Spleen (tissue), 11 donors: ENCODE measurements around the gene ANKRD6. TPM values are rescaled to one million over a fixed set of nuclear protein-coding genes. Genes with fewer than 3 reads are reported as not detected.

Experiments
- DNase-seq: peaks from one replicate; pipeline ENCODE4 v3.0.0-alpha.2; 2020
- H3K27ac ChIP-seq, 8 donors: fragments of 200-600 bp; sonication (generic) in 7 of 8; 1 replicate in 4 of 8; 2 replicates in 4 of 8; pipeline versions ENCODE4 v1.5.0 to v1.8.0; 2016 to 2021; ENCODE audit warnings: inconsistent platforms in 4 of 8, mild to moderate bottlenecking in 4 of 8, moderate library complexity in 1 of 8
- H3K27me3 ChIP-seq, 7 donors: fragments of 200-600 bp; sonication (generic) in 6 of 7; replicated peaks in 1 of 7; 1 replicate in 4 of 7; 2 replicates in 3 of 7; pipeline versions ENCODE4 v1.5.0 to v1.8.0; 2016 to 2021; ENCODE audit warnings: inconsistent platforms in 3 of 7, mild to moderate bottlenecking in 1 of 7
- H3K36me3 ChIP-seq, 6 donors: fragments of 200-600 bp; sonication (generic) in 5 of 6; 1 replicate in 4 of 6; 2 replicates in 2 of 6; pipeline versions ENCODE4 v1.5.0 to v1.8.0; 2016 to 2021; ENCODE audit warnings: inconsistent platforms in 2 of 6
- H3K4me1 ChIP-seq, 6 donors: fragments of 200-600 bp; sonication (generic) in 5 of 6; 1 replicate in 3 of 6; 2 replicates in 3 of 6; pipeline versions ENCODE4 v1.5.0 to v1.8.0; 2016 to 2021; ENCODE audit warnings: inconsistent platforms in 3 of 6
- H3K4me3 ChIP-seq, 8 donors: fragments of 200-600 bp; sonication (generic) in 7 of 8; 1 replicate in 4 of 8; 2 replicates in 4 of 8; pipeline versions ENCODE4 v1.5.0 to v1.8.0; 2016 to 2021; ENCODE audit warnings: inconsistent platforms in 4 of 8, mild to moderate bottlenecking in 4 of 8, moderate library complexity in 2 of 8
- H3K9me3 ChIP-seq, 8 donors: fragments of 200-600 bp; sonication (generic) in 7 of 8; 1 replicate in 4 of 8; 2 replicates in 4 of 8; pipeline versions ENCODE4 v1.5.0 to v1.8.0; 2016 to 2021; ENCODE audit warnings: inconsistent platforms in 4 of 8
- CTCF ChIP-seq, 11 experiments: fragments of 200-600 bp in 7 of 11; fragments of 450-650 bp in 4 of 11; sonication (generic) in 4 of 11; IDR thresholded peaks in 8 of 11; conservative IDR thresholded peaks in 3 of 11; 1 replicate in 7 of 11; 2 replicates in 4 of 11; pipeline versions ENCODE4 v1.4.0 to v1.8.0; 2016 to 2021; ENCODE audit warnings: antibody characterized with exemption in 11 of 11, inconsistent platforms in 4 of 11, mild to moderate bottlenecking in 1 of 11
- POLR2A ChIP-seq, 3 donors: fragments of 450-650 bp; IDR thresholded peaks; one replicate each; pipeline ENCODE4 v1.5.1; 2017; ENCODE audit warnings: antibody characterized with exemption in 3 of 3, mild to moderate bottlenecking in 1 of 3
- POLR2AphosphoS5 ChIP-seq, 3 donors: sonication (generic); formaldehyde crosslinking; IDR thresholded peaks; one replicate each; pipeline ENCODE4 v1.5.1; 2017; ENCODE audit warnings: antibody characterized with exemption in 3 of 3
- WGBS, 5 donors: extraction: QIAGEN DNeasy Blood & Tissue Kit in 3 of 5; methylation state at CpG; one replicate each; pipeline versions ENCODE4 v1.1.5 to v1.1.7; 2013 to 2018; 5-methylcytosine and 5-hydroxymethylcytosine counted together
- intact Hi-C: fragments of 100-400 bp; cut with DNase I; formaldehyde crosslinking; loops from one replicate; pipeline ENCODE4 v1.15.0; 2023; ENCODE audit warnings: low total_unique reads
- polyA plus RNA-seq, 3 donors: library from polyadenylated mRNA; stranded (reverse); fragments of 200-250 nt; gene quantifications; one replicate each; pipeline ENCODE4 v1.2.1, GENCODE V29; 2013
- total RNA-seq, 7 donors: library from RNA; depleted of rRNA in 3 of 7; stranded (reverse); fragments of >200 nt in 3 of 7; fragmentation: NEBNext Ultra II Directional in 4 of 7; extraction: Animal tissue kit (Norgen Biotek cat#: 25700) in 4 of 7; gene quantifications; one replicate each; pipeline versions ENCODE4 v1.1.0 to v1.2.1, GENCODE V29; 2016 to 2021
- donor health status: healthy with polysubstance abuse.
- donor health status: DM: no; HTN: no; CAD: no; lungs with moderate emphysema.
- donor health status: DM: no; HTN: no; CAD: no.
- donor health status: Bipolar disorder and iron deficiency.
- donor health status: healthy.
- donor health status: DM: no; HTN: no; CAD: no.
- donor health status: DM: yes; HTN: yes; CAD: no.

Gene ANKRD6
- total and polyA plus RNA-seq, 10 donors: 2.2 to 18.4 (median 7.7) TPM

DNA sequence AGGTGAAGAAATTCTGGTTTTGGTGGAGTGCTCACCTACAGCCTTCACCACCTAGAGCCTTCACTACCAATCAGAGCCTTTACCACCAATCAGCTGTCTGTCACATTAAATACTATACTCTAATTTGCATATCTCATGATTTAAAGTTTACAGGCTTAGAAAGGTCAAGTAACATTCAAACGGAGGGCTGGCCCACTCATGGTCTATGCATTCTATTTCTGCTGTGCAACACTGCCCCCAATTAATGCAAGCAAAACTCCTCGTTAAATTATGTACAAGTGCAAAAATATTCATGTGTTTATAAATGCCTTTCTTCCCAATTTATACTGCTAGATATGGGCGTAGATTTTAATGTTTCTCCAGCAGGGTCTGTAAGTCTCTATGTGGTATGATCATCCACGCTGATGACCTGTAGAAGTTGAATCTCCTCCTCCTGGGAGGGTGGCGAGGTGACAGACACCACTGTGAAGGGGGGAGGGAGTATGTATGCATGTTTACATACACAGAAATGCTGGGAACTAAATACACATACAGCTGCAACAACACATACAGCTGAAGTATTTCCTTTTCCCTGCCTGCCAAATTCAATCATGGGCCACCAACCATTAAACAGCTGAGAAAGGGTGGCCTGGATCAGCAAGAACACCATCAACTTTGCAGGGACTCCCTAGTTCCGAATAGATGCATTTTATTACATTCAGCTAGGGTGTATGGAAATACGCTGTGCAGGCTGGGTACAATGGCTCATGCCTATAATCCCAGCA, 34.0 kb upstream of the ANKRD6 start:
- no peaks in the 10 kb centered on the region for H3K36me3 ChIP-seq
- H3K27me3 ChIP-seq: no peaks in the 10 kb centered on the region
- intact Hi-C loops: no loop called here
- no peak for TF ChIP-seq CTCF (IDR thresholded peaks at IDR 0.05 in 8 of 11, conservative IDR thresholded peaks at IDR 0.05 in 3 of 11)
- TF ChIP-seq POLR2A (IDR thresholded peaks at IDR 0.05): no peak
- TF ChIP-seq POLR2AphosphoS5 (IDR thresholded peaks at IDR 0.05): no peak
- H3K27ac ChIP-seq: no peak overlapping the region
- no peak overlapping the region for H3K4me3 ChIP-seq
- H3K9me3 ChIP-seq: peaks cover 0 to 2% (median 0%) of the 10 kb centered on the region in 8 donors
- H3K4me1 ChIP-seq: peaks cover 0 to 19% (median 3%) of the 10 kb centered on the region in 6 donors
- no peak for DNase-seq
- 78 to 91% (median 85%) methylated on average over 7 of the region's 7 CpGs for whole genome bisulfite sequencing, 5 donors

DNA sequence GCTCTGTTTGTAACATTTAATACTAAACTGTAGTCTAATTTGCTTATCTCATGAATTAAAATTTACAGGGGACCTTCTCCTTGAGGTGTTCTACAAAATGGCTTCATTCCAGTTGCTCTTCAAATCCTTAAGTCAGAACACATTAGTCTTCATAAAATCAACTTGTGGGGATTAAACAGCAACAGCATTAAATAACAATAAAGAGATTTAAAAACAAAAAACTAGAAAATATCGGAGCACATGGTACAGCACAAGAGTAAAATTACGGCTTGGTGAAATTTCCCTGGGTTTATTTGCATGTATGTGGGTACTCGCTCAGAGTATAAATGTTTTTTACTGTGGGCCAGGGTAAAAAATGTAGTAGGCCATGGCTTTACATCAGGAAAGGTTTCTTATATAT, 32.9 kb upstream of the ANKRD6 start:
- H3K4me3 ChIP-seq: no peak overlapping the region
- H3K27ac ChIP-seq: no peak overlapping the region
- no peaks in the 10 kb centered on the region for H3K27me3 ChIP-seq
- H3K4me1 ChIP-seq: peaks cover 0 to 19% (median 3%) of the 10 kb centered on the region in 6 donors
- no peaks in the 10 kb centered on the region for H3K36me3 ChIP-seq
- intact Hi-C loops: no loop called here
- no peak for DNase-seq
- TF ChIP-seq POLR2A (IDR thresholded peaks at IDR 0.05) (no peak), CTCF (IDR thresholded peaks at IDR 0.05 in 8 of 11, conservative IDR thresholded peaks at IDR 0.05 in 3 of 11) (no peak), POLR2AphosphoS5 (IDR thresholded peaks at IDR 0.05) (no peak)
- 93 to 98% (median 95%) methylated on average over 3 of the region's 3 CpGs for WGBS, 5 donors
- H3K9me3 ChIP-seq: no peaks in the 10 kb centered on the region

GRCh38 chr6:89400912-89401399, 32.0 kb upstream of the ANKRD6 start:
- peaks cover 0 to 24% (median 3%) of the 10 kb centered on the region in 6 donors for H3K4me1 ChIP-seq
- no peaks in the 10 kb centered on the region for H3K36me3 ChIP-seq
- TF ChIP-seq POLR2A (IDR thresholded peaks at IDR 0.05): no peak
- TF ChIP-seq CTCF (IDR thresholded peaks at IDR 0.05 in 8 of 11, conservative IDR thresholded peaks at IDR 0.05 in 3 of 11): no peak
- TF ChIP-seq POLR2AphosphoS5 (IDR thresholded peaks at IDR 0.05): no peak
- H3K27me3 ChIP-seq: no peaks in the 10 kb centered on the region
- 44 to 74% (median 55%) methylated on average over 6 of the region's 6 CpGs for WGBS, 5 donors
- intact Hi-C loops: no loop called here
- peak overlapping the region in 1 of 8 donors; percentile 50 for H3K27ac ChIP-seq
- H3K9me3 ChIP-seq: no peaks in the 10 kb centered on the region
- DNase-seq: no peak
- no peak overlapping the region for H3K4me3 ChIP-seq

- no peak overlapping the region for H3K4me3 ChIP-seq
- DNase-seq: no peak
- 89 to 95% (median 92%) methylated on average over 6 of the region's 6 CpGs for WGBS, 5 donors
- H3K27ac ChIP-seq: no peak overlapping the region
- intact Hi-C loops: no loop called here
- H3K27me3 ChIP-seq: no peaks in the 10 kb centered on the region
- H3K9me3 ChIP-seq: no peaks in the 10 kb centered on the region
- H3K4me1 ChIP-seq: peaks cover 0 to 42% (median 3%) of the 10 kb centered on the region in 6 donors
- no peaks in the 10 kb centered on the region for H3K36me3 ChIP-seq
- TF ChIP-seq POLR2AphosphoS5 (IDR thresholded peaks at IDR 0.05): no peak
- TF ChIP-seq POLR2A (IDR thresholded peaks at IDR 0.05): no peak
- no peak for TF ChIP-seq CTCF (IDR thresholded peaks at IDR 0.05 in 8 of 11, conservative IDR thresholded peaks at IDR 0.05 in 3 of 11)
Measured at GRCh38 chr6:89402776-89403175, 30.2 kb upstream of the ANKRD6 start.
